Lower leg skin (tissue), 4 donors: Measurements from ENCODE around the gene OCA2. TPM values are rescaled to one million over a fixed set of nuclear protein-coding genes. Genes with fewer than 3 reads are reported as not detected.
"Not testable (repeated sequence)": the region's sequence is repeated elsewhere in the genome, so short reads cannot be mapped to it uniquely, and the experiment has no call there.

Source experiments
- DNase-seq, 2 donors: peaks; one replicate each; pipeline ENCODE4 v3.0.0-alpha.2; 2019; ENCODE audit warnings: low spot score in 2 of 2
- H3K4me3 ChIP-seq: fragments of 200-600 bp; sonication (generic); 2 replicates; pipeline ENCODE4 v1.5.1; 2017; ENCODE audit warnings: mild to moderate bottlenecking, low read depth; ENCODE audit not compliant: poor library complexity, severe bottlenecking
- CTCF ChIP-seq, 3 donors: fragments of 450-650 bp; IDR thresholded peaks; one replicate each; pipeline ENCODE4 v1.5.1; 2016; ENCODE audit warnings: antibody characterized with exemption in 3 of 3, mild to moderate bottlenecking in 3 of 3, moderate library complexity in 2 of 3
- POLR2A ChIP-seq, 2 donors: fragments of 450-650 bp; IDR thresholded peaks; one replicate each; pipeline ENCODE4 v1.6.1; 2016 to 2017; ENCODE audit warnings: antibody characterized with exemption in 2 of 2, mild to moderate bottlenecking in 1 of 2, moderate library complexity in 1 of 2
- WGBS, 2 donors: methylation state at CpG; one replicate each; pipeline ENCODE4 v1.1.5; 2018; 5-methylcytosine and 5-hydroxymethylcytosine counted together
- intact Hi-C: fragments of 100-400 bp; cut with DNase I; formaldehyde crosslinking; loops from one replicate; pipeline ENCODE4 v1.15.0; 2023; ENCODE audit warnings: low total_unique reads
- total RNA-seq, 4 donors: library from RNA; depleted of rRNA; stranded (reverse); fragments of >200 nt; gene quantifications; one replicate each; pipeline ENCODE4 v1.1.0, GENCODE V29; 2016

Gene OCA2
- total RNA-seq, 4 donors from 2014 or later = 12.0 to 15.8 (median 13.9) TPM

- TF ChIP-seq POLR2A (IDR thresholded peaks at IDR 0.05) (no peak), CTCF (IDR thresholded peaks at IDR 0.05) (no peak)
- intact Hi-C loops = no loop called here
- 93 to 97% methylated on average over 7 of the region's 7 CpGs for WGBS, 2 donors
- no peak for DNase-seq
- no peak overlapping the region for H3K4me3 ChIP-seq
Observed at GRCh38 chr15:27771892-27772291, 327.2 kb downstream of the OCA2 start.

DNA sequence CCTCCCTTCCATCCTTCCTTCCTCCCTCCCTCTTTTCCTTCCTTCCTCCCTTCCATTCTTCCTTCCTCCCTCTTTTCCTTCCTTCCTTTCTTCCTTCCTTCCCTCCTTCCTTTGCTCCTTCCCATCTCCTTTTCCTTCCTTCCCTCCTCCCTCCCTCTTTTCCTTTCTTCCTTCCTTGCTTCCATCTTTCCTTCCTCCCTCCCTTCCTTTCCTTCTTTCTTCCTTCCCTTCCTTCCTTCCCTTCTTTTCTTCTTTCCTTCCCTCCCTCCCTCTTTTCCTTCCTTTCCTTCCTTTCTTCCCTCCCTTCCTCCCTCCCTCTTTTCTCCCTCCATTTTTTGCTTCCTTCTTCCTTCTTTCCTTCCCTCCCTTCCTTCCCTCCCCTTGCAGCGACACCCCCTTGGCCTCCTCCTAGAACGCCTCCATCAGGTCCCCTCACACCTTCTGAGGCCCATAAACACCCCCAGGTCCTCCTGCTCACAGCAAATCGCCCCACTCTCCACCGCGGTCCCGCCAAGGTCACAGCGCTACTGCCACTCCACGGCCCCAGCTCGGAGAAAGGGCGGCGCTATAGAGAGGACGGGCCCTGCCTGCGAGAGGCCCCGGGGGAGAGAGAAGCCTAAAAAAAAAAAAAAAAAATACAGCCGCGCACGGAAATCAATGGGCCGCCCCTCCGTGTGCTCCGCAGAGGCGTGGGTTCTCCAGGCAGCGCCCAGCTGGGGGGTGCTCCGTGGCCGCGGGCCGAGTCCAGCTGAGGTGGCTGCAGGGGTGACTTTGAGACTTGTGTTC is 328.2 kb downstream of the OCA2 start:
- 96% methylated on average over 26 of the region's 26 CpGs for WGBS, 2 donors
- intact Hi-C loops = no loop called here
- H3K4me3 ChIP-seq = no peak overlapping the region
- DNase-seq = no peak
- TF ChIP-seq POLR2A (IDR thresholded peaks at IDR 0.05) = no peak
- no peak for TF ChIP-seq CTCF (IDR thresholded peaks at IDR 0.05)

DNA sequence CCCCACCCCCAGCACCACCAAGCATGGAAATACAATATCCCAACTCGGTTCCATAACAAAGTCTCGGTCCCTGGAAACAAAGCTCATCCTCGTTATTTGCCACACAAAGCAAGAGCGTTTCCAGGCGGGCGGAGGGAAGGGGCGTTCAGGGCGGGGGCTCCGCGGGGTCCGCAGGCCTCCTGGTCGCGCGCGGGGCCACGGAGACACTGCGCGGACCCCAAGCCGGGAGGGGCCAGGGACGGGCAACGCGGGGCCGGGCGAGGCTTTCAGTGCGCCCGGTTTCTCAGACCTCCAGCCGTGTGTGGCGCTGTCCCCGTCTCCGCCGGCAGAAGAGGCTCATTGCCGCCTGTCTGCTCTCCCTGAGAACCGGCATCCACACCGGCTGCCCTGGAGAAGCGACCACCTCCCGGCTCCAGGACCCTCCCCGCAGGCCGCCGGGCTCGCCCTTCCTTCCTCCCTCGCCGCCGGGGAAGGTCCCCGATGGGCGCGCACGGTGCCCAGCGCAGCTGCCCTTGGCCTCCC is 329.0 kb downstream of the OCA2 start:
- TF ChIP-seq POLR2A (IDR thresholded peaks at IDR 0.05) (no peak), CTCF (IDR thresholded peaks at IDR 0.05) (no peak)
- intact Hi-C loops = no loop called here
- DNase-seq = no peak
- WGBS, 2 donors = 90 to 94% methylated on average over 46 to 47 of the region's 48 CpGs
- no peak overlapping the region for H3K4me3 ChIP-seq

DNA sequence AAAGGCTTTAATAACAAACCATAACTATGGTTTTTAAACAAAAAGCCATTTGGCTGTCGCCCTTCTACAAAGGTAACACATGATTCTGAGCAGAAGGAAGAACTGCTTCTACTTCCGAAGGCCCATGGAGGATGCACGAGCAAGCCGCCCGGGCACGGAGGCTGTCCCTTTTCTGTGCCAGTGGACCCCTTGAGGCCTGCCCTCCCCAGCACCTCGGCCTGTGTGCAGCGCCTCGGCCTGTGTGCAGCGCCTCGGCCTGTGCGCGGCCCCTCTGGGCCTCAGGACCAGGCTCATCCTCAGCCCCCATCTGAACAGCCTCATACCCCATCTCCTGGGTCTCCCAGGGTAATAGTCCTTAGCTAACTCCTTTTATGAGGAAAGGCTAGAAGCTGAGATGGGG is 329.5 kb downstream of the OCA2 start:
- no peak for TF ChIP-seq POLR2A (IDR thresholded peaks at IDR 0.05)
- no peak for TF ChIP-seq CTCF (IDR thresholded peaks at IDR 0.05)
- no peak for DNase-seq
- H3K4me3 ChIP-seq = no peak overlapping the region
- 88 to 91% methylated on average over 13 of the region's 13 CpGs for whole genome bisulfite sequencing, 2 donors
- intact Hi-C loops = no loop called here

DNA sequence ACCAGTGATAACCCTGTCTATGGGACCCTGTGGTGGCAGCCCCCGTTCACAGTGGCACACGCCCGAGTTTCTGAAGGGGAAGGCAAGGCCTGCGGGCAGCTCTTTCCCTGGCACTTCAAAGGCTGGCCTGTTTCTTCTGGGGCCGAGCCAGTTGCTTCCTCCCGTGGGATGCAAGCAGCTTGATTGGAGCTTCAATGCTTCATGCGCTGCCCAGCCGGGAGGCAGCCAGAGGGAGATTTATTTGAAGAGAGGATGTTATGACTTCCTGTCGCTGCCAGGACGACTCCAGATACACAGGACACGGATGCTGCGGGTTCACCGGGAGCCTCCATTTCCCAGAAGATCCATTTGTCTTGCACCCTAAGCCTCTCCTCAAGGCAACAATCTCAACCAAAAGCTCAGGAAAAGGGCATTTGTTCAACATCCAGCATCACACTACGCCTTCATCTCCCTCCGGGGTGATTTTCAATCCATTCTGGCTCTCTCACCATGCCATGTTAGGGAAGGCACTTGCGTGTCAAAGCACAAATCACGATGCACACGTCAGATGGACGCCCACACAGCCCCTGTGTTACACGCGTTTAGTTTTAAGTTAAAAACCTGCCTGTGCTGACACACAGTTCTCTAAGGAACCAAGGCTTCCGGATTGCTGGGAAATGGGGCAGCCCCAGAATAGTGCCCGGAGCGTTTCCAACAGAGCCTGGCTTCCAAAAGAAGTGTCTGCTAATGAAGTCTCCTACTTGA is 330.2 kb downstream of the OCA2 start:
- intact Hi-C loops = no loop called here
- TF ChIP-seq POLR2A (IDR thresholded peaks at IDR 0.05) = no peak
- DNase-seq = no peak
- no peak overlapping the region for H3K4me3 ChIP-seq
- WGBS, 2 donors = 69 to 73% methylated on average over 24 of the region's 24 CpGs

DNA sequence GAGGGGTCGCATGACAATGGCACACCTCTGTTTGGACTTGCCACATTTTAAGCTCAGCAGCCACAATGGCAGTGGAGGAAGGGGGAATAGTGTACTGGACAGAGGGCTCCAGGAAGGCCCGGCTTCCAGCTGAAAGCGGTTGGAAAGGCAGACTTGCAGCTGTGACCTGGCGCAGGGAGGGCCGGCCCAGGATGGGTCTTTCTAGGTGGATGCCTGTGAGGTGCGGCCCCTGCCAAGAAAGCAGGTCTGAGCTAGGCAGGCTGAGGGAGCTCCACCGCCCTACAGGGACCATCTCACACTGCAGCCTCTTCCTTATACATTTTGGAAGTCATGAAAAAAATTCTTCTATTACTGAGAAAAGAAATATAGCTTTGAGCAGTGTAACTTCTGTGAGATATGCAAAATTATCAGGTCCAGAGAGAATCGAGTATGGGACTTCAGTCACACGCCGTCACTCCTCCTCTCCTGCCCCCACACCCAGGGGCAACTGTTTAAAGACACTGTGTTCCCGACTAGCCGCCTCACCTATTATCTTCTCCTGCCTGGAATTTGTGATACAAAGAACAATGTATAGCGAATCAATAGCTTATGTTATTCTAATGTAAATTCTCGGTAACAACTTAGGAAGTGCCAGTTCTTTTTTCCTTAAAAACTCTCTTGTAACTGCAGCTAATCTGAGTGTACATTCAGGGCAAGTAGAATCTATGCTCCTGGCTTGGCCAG is 331.0 kb downstream of the OCA2 start:
- intact Hi-C loops = no loop called here
- TF ChIP-seq POLR2A (IDR thresholded peaks at IDR 0.05) (no peak), CTCF (IDR thresholded peaks at IDR 0.05) (no peak)
- H3K4me3 ChIP-seq = no peak overlapping the region
- WGBS, 2 donors = 84 to 86% methylated on average over 14 of the region's 14 CpGs
- DNase-seq = no peak

GRCh38 chr15:27767430-27767829 is 331.7 kb downstream of the OCA2 start:
- H3K4me3 ChIP-seq, DNase-seq, intact Hi-C loops: not testable (repeated sequence)
